ENCODE results near the gene IL16. TPM values are rescaled to one million over a fixed set of nuclear protein-coding genes. Genes with fewer than 3 reads are reported as not detected.
"Not testable (repeated sequence)": the region's sequence is repeated elsewhere in the genome, so short reads cannot be mapped to it uniquely, and the experiment has no call there.

The IL16 gene
- total RNA-seq, 4 donors from 2014 or later, result 8.2 to 19.9 (median 13.7) TPM

GRCh38 chr15:81347910-81348309, 151.2 kb downstream of the IL16 start:
- no peaks in the 10 kb centered on the region for H3K27me3 ChIP-seq
- H3K4me1 ChIP-seq, result no peaks in the 10 kb centered on the region
- H3K36me3 ChIP-seq, result no peaks in the 10 kb centered on the region
- TF ChIP-seq CTCF (IDR thresholded peaks at IDR 0.05) (no peak), POLR2A (IDR thresholded peaks at IDR 0.05) (no peak), POLR2AphosphoS5 (IDR thresholded peaks at IDR 0.05) (no peak), EP300 (IDR thresholded peaks at IDR 0.05) (no peak)
- H3K27ac ChIP-seq, result no peak overlapping the region
- H3K9me3 ChIP-seq, result no peaks in the 10 kb centered on the region
- DNase-seq (ENCODE audit: low spot score in 2 of 2), result no peak
- 90% methylated on average over 4 of the region's 4 CpGs for WGBS
- no peak overlapping the region for H3K4me3 ChIP-seq

GRCh38 chr15:81348691-81349090, 152.0 kb downstream of the IL16 start:
- not testable (repeated sequence) for H3K9me3 ChIP-seq; H3K4me3 ChIP-seq; DNase-seq (ENCODE audit: low spot score in 2 of 2); H3K27ac ChIP-seq; H3K27me3 ChIP-seq; H3K4me1 ChIP-seq; H3K36me3 ChIP-seq
- WGBS, result 88% methylated on average over 11 of the region's 11 CpGs

- no peaks in the 10 kb centered on the region for H3K36me3 ChIP-seq
- no peak for DNase-seq (ENCODE audit: low spot score in 2 of 2)
- H3K9me3 ChIP-seq, result no peaks in the 10 kb centered on the region
- no peak for TF ChIP-seq EP300 (IDR thresholded peaks at IDR 0.05)
- TF ChIP-seq POLR2A (IDR thresholded peaks at IDR 0.05), result no peak
- no peak for TF ChIP-seq POLR2AphosphoS5 (IDR thresholded peaks at IDR 0.05)
- TF ChIP-seq CTCF (IDR thresholded peaks at IDR 0.05), result no peak
- H3K27me3 ChIP-seq, result no peaks in the 10 kb centered on the region
- H3K4me3 ChIP-seq, result no peak overlapping the region
- WGBS, result 100% methylated on average over 3 of the region's 3 CpGs
- no peaks in the 10 kb centered on the region for H3K4me1 ChIP-seq
- H3K27ac ChIP-seq, result no peak overlapping the region
Measured at GRCh38 chr15:81349271-81349670, 152.6 kb downstream of the IL16 start.

GRCh38 chr15:81351651-81352050, 155.0 kb downstream of the IL16 start:
- no peak for DNase-seq (ENCODE audit: low spot score in 2 of 2)
- TF ChIP-seq POLR2A (IDR thresholded peaks at IDR 0.05), result no peak
- H3K9me3 ChIP-seq, result no peaks in the 10 kb centered on the region
- H3K27ac ChIP-seq, result no peak overlapping the region
- no peaks in the 10 kb centered on the region for H3K4me1 ChIP-seq
- no peaks in the 10 kb centered on the region for H3K36me3 ChIP-seq
- no peak overlapping the region for H3K4me3 ChIP-seq
- no peaks in the 10 kb centered on the region for H3K27me3 ChIP-seq
- 80% methylated on average over 5 of the region's 5 CpGs for WGBS

- 79% methylated on average over 5 of the region's 5 CpGs for WGBS
- DNase-seq (ENCODE audit: low spot score in 2 of 2), result no peak
- Histone ChIP-seq H3K27ac (no peak overlapping the region), H3K36me3 (no peaks in the 10 kb centered on the region), H3K27me3 (no peaks in the 10 kb centered on the region), H3K4me1 (no peaks in the 10 kb centered on the region), H3K4me3 (no peak overlapping the region), H3K9me3 (no peaks in the 10 kb centered on the region)
- no peak for TF ChIP-seq EP300 (IDR thresholded peaks at IDR 0.05)
- no peak for TF ChIP-seq CTCF (IDR thresholded peaks at IDR 0.05)
- no peak for TF ChIP-seq POLR2AphosphoS5 (IDR thresholded peaks at IDR 0.05)
- no peak for TF ChIP-seq POLR2A (IDR thresholded peaks at IDR 0.05)
Measured at GRCh38 chr15:81356252-81356651, 159.6 kb downstream of the IL16 start.

- Histone ChIP-seq H3K27ac (no peak overlapping the region), H3K27me3 (no peaks in the 10 kb centered on the region), H3K9me3 (no peaks in the 10 kb centered on the region), H3K4me3 (no peak overlapping the region), H3K4me1 (no peaks in the 10 kb centered on the region), H3K36me3 (no peaks in the 10 kb centered on the region)
- WGBS, result 81% methylated on average over 6 of the region's 6 CpGs
- no peak for TF ChIP-seq CTCF (IDR thresholded peaks at IDR 0.05)
- no peak for TF ChIP-seq POLR2A (IDR thresholded peaks at IDR 0.05)
- no peak for TF ChIP-seq EP300 (IDR thresholded peaks at IDR 0.05)
- TF ChIP-seq POLR2AphosphoS5 (IDR thresholded peaks at IDR 0.05), result no peak
- DNase-seq (ENCODE audit: low spot score in 2 of 2), result no peak
Measured at GRCh38 chr15:81357180-81357686, 160.6 kb downstream of the IL16 start.
